DMS153 treated with DMSO at 0.1 percent for 48 hours (cell line): ENCODE measurements around the gene FIBP.
"Not testable (repeated sequence)": the region's sequence is repeated elsewhere in the genome, so short reads cannot be mapped to it uniquely, and the experiment has no call there.

ENCODE experiments used
- DNase-seq: peaks from one replicate; lab custom pipeline; 2025; ENCODE audit not compliant: unreplicated experiment; lab: John Stamatoyannopoulos, UW

Gene FIBP

GRCh38 chr11:65849366-65849765, 38.9 kb downstream of the FIBP start:
- no peak for DNase-seq

DNA sequence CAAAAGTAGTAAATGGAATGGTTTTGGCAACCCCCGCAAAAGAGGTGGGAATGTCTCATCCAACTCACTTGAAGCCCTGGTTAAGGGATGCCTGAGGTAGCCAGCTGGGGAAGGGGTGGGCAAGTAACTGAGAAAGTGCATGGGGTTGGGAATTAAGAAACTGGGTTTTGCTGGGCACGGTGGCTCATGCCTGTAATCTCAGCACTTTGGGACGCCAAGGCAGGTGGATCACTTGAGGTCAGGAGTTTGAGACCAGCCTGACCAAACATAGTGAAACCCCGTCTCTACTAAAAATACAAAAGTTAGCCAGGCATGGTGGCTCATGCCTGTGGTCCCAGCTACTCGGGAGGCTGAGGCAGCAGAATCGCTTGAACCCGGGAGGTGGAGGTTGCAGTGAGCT, 39.6 kb downstream of the FIBP start:
- not testable (repeated sequence) for DNase-seq

DNA sequence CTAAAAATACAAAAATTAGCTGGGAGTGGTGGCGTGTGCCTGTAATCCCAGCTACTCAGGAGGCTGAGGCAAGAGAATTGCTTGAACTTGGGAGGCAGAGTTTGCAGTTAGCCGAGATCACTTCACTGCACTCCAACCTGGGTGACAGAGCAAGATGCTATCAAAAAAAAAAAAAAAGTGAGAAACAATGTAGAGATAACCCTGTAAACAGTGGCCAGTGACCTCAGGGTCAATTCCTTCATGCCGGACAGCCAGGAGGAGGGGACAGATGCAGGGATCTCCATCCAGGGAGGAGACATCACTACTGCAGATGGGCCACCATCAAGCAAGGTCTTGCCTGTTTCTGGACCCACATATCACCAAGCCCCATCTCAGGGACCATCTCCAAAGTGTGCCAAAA, 40.5 kb downstream of the FIBP start:
- no peak for DNase-seq

DNA sequence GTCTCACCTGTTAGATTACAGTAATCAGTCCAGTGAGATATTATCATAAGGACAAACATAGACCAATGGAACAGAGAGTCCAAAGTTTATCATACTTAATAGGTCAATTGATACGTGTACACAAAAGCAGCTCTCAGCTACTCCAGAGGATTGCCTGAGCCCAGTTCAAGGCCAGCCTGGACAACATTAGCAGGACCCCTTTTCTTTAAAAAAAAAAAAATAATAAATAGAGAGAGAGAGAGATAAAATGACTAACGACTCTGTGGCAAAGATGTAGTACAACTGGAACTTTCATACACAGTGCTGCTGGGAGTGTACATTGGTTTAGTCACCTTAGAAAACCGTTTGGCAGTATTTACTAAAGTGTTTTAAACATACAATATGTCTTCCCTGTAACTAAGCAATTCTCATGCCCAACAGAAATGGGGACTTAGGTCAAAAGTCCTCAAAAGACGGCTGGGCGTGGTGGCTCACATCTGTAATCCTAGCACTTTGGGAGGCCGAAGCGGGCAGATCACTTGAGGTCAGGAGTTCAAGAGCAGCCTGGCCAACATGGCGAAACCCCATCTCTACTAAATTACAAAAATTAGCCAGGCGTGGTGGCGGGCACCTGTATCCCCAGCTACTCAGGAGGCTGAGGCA, 43.9 kb downstream of the FIBP start:
- no peak for DNase-seq

- DNase-seq = no peak
These were observed 44.5 kb downstream of the FIBP start for GRCh38 chr11:65843811-65844210.

DNA sequence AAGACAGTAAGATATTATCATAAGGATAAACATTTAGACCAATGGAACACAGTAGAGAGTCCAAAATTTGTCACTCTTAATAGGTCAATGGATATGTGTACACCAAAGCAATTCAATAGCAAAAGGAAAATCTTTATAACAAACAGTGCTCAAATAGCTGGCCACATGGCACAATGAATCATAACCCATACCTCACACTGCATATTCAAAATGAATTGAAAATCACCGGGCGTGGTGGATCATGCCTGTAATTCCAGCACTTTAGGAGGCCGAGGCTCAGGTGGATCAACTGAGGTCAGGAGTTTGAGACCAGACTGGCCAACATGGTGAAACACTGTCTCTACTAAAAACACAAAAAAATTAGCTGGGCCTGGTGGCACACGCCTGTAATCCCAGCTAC, 46.1 kb downstream of the FIBP start:
- no peak for DNase-seq

DNA sequence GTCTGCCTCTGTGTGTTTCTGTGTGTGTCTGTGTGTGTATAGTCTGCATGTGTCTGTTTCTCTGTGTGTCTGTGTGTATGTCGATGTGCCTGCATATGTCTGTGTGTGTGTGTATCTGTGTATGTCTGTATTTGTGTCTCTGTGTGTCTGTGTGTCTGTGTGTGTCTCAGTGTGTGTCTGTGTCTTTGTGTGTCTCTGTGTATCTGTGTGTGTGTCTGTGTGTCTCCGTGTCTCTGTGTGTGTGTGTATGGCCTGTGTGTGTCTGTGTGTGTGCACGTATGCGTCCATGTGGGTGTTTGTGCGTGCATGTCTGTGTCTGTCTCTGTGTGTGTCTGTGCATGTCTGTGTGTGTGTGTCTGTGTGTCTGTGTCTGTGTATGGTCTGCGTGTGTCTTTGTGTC, 54.1 kb downstream of the FIBP start:
- DNase-seq = no peak
